HG03565 (cell line): ENCODE data around the gene RGSL1.
"Not testable (repeated sequence)": the region's sequence is repeated elsewhere in the genome, so short reads cannot be mapped to it uniquely, and the experiment has no call there.

ENCODE experiments used
- ATAC-seq: cut with Tn5 transposase; IDR thresholded peaks from one replicate; pipeline ENCODE4 v1.9.1; 2021; ENCODE audit warnings: mild to moderate bottlenecking, moderate library complexity; ENCODE audit not compliant: unreplicated experiment

RGSL1 gene

GRCh38 chr1:182446033-182446669 is 3.8 kb upstream of the RGSL1 start:
- ATAC-seq, result peak; percentile 39

- not testable (repeated sequence) for ATAC-seq
These were observed 2.8 kb upstream of the RGSL1 start for GRCh38 chr1:182447124-182447523.

- ATAC-seq, result no peak
These were observed 2.3 kb upstream of the RGSL1 start for GRCh38 chr1:182447660-182448059.

GRCh38 chr1:182453631-182454030 is 3.7 kb downstream of the RGSL1 start:
- no peak for ATAC-seq

GRCh38 chr1:182457844-182458243 is 7.9 kb downstream of the RGSL1 start:
- ATAC-seq, result no peak

- no peak for ATAC-seq
These were observed 10.0 kb downstream of the RGSL1 start for GRCh38 chr1:182459949-182460348.

GRCh38 chr1:182460550-182460951 is 10.6 kb downstream of the RGSL1 start:
- no peak for ATAC-seq

- ATAC-seq, result no peak
These were observed 23.6 kb downstream of the RGSL1 start for GRCh38 chr1:182473556-182473955.

- no peak for ATAC-seq
These were observed 26.7 kb downstream of the RGSL1 start for GRCh38 chr1:182476625-182477024.

- no peak for ATAC-seq
These were observed 28.3 kb downstream of the RGSL1 start for GRCh38 chr1:182478238-182478637.

- no peak for ATAC-seq
These were observed 34.1 kb downstream of the RGSL1 start for GRCh38 chr1:182484067-182484466.

- ATAC-seq, result peak; percentile 81
These were observed 34.7 kb downstream of the RGSL1 start for GRCh38 chr1:182484531-182485257.

GRCh38 chr1:182485861-182486260 is 35.9 kb downstream of the RGSL1 start:
- no peak for ATAC-seq

- no peak for ATAC-seq
These were observed 38.9 kb downstream of the RGSL1 start for GRCh38 chr1:182488803-182489202.

GRCh38 chr1:182493063-182493462 is 43.1 kb downstream of the RGSL1 start:
- ATAC-seq, result no peak

GRCh38 chr1:182495002-182495401 is 45.1 kb downstream of the RGSL1 start:
- ATAC-seq, result no peak

GRCh38 chr1:182495693-182496092 is 45.7 kb downstream of the RGSL1 start:
- no peak for ATAC-seq

- no peak for ATAC-seq
These were observed 57.7 kb downstream of the RGSL1 start for GRCh38 chr1:182507685-182508084.

GRCh38 chr1:182515556-182515955 is 65.6 kb downstream of the RGSL1 start:
- no peak for ATAC-seq

- no peak for ATAC-seq
These were observed 70.8 kb downstream of the RGSL1 start for GRCh38 chr1:182520736-182521135.

- ATAC-seq, result no peak
These were observed 75.4 kb downstream of the RGSL1 start for GRCh38 chr1:182525342-182525741.

GRCh38 chr1:182527680-182528079 is 77.7 kb downstream of the RGSL1 start:
- no peak for ATAC-seq

GRCh38 chr1:182528206-182528605 is 78.3 kb downstream of the RGSL1 start:
- not testable (repeated sequence) for ATAC-seq
